Suprapubic skin (tissue), 4 donors: ENCODE measurements around the gene ATP9B. TPM values are rescaled to one million over a fixed set of nuclear protein-coding genes. Genes with fewer than 3 reads are reported as not detected.

ENCODE experiments used
- DNase-seq, 2 donors: peaks; one replicate each; pipeline ENCODE4 v3.0.0-alpha.2; 2019; ENCODE audit warnings: low spot score in 2 of 2
- H3K27ac ChIP-seq: fragments of 200-600 bp; sonication (generic); one replicate; pipeline ENCODE4 v1.5.1; 2019
- H3K27me3 ChIP-seq: fragments of 200-600 bp; sonication (generic); one replicate; pipeline ENCODE4 v1.5.1; 2019
- H3K36me3 ChIP-seq: fragments of 200-600 bp; sonication (generic); one replicate; pipeline ENCODE4 v1.5.1; 2019
- H3K4me1 ChIP-seq: fragments of 200-600 bp; sonication (generic); one replicate; pipeline ENCODE4 v1.5.1; 2019
- H3K4me3 ChIP-seq: fragments of 200-600 bp; sonication (generic); one replicate; pipeline ENCODE4 v1.5.1; 2019; ENCODE audit warnings: mild to moderate bottlenecking
- H3K9me3 ChIP-seq: fragments of 200-600 bp; sonication (generic); one replicate; pipeline ENCODE4 v1.5.1; 2019
- CTCF ChIP-seq, 2 donors: fragments of 200-600 bp in 1 of 2; fragments of 450-650 bp in 1 of 2; sonication (generic) in 1 of 2; IDR thresholded peaks; one replicate each; pipeline ENCODE4 v1.5.1; 2016 to 2019; ENCODE audit warnings: antibody characterized with exemption in 2 of 2, mild to moderate bottlenecking in 1 of 2, moderate library complexity in 1 of 2
- EP300 ChIP-seq: sonication (generic); formaldehyde crosslinking; IDR thresholded peaks from one replicate; pipeline ENCODE4 v1.6.1; 2017; ENCODE audit warnings: antibody characterized with exemption
- POLR2A ChIP-seq, 2 donors: fragments of 450-650 bp; IDR thresholded peaks; one replicate each; pipeline ENCODE4 v1.6.1; 2017; ENCODE audit warnings: antibody characterized with exemption in 2 of 2, mild to moderate bottlenecking in 2 of 2, moderate library complexity in 2 of 2
- POLR2AphosphoS5 ChIP-seq, 3 donors: sonication (generic); formaldehyde crosslinking; IDR thresholded peaks; one replicate each; pipeline ENCODE4 v1.6.1; 2017; ENCODE audit warnings: antibody characterized with exemption in 3 of 3
- WGBS: methylation state at CpG from one replicate; pipeline ENCODE4 v1.1.5; 2018; 5-methylcytosine and 5-hydroxymethylcytosine counted together
- total RNA-seq, 4 donors: library from RNA; depleted of rRNA; stranded (reverse); fragments of >200 nt; gene quantifications; one replicate each; pipeline ENCODE4 v1.1.0, GENCODE V29; 2016

ATP9B gene
- total RNA-seq, 4 donors from 2014 or later = 30.2 to 109 (median 37.4) TPM

- Histone ChIP-seq H3K9me3 (no peaks in the 10 kb centered on the region), H3K27ac (no peak overlapping the region), H3K4me3 (no peak overlapping the region), H3K4me1 (no peaks in the 10 kb centered on the region), H3K36me3 (peaks cover 5% of the 10 kb centered on the region), H3K27me3 (no peaks in the 10 kb centered on the region)
- TF ChIP-seq POLR2A (IDR thresholded peaks at IDR 0.05) (no peak), EP300 (no peak), POLR2AphosphoS5 (IDR thresholded peaks at IDR 0.05) (no peak), CTCF (IDR thresholded peaks at IDR 0.05) (no peak)
- DNase-seq = no peak
- 86% methylated on average over 4 of the region's 4 CpGs for WGBS
Measured at GRCh38 chr18:79139206-79139605, 70.0 kb downstream of the ATP9B start.

- no peaks in the 10 kb centered on the region for H3K27me3 ChIP-seq
- DNase-seq = no peak
- TF ChIP-seq EP300 (no peak), POLR2AphosphoS5 (IDR thresholded peaks at IDR 0.05) (no peak), CTCF (IDR thresholded peaks at IDR 0.05) (no peak), POLR2A (IDR thresholded peaks at IDR 0.05) (no peak)
- H3K36me3 ChIP-seq = peaks cover 9% of the 10 kb centered on the region
- 94% methylated on average over 4 of the region's 4 CpGs for WGBS
- no peaks in the 10 kb centered on the region for H3K4me1 ChIP-seq
- H3K4me3 ChIP-seq = no peak overlapping the region
- H3K27ac ChIP-seq = no peak overlapping the region
- H3K9me3 ChIP-seq = no peaks in the 10 kb centered on the region
Measured at GRCh38 chr18:79147014-79147413, 77.8 kb downstream of the ATP9B start.

GRCh38 chr18:79151191-79151590 lies 82.0 kb downstream of the ATP9B start:
- Histone ChIP-seq H3K4me1 (no peaks in the 10 kb centered on the region), H3K27ac (no peak overlapping the region), H3K9me3 (no peaks in the 10 kb centered on the region), H3K36me3 (peaks cover 9% of the 10 kb centered on the region), H3K27me3 (no peaks in the 10 kb centered on the region), H3K4me3 (no peak overlapping the region)
- no peak for DNase-seq
- 91% methylated on average over 2 of the region's 2 CpGs for WGBS
- TF ChIP-seq POLR2A (IDR thresholded peaks at IDR 0.05) (no peak), EP300 (no peak), POLR2AphosphoS5 (IDR thresholded peaks at IDR 0.05) (no peak), CTCF (IDR thresholded peaks at IDR 0.05) (no peak)

- no peak overlapping the region for H3K4me3 ChIP-seq
- H3K9me3 ChIP-seq = no peaks in the 10 kb centered on the region
- no peaks in the 10 kb centered on the region for H3K27me3 ChIP-seq
- H3K36me3 ChIP-seq = peaks cover 21% of the 10 kb centered on the region
- no peak overlapping the region for H3K27ac ChIP-seq
- TF ChIP-seq POLR2AphosphoS5 (IDR thresholded peaks at IDR 0.05) (no peak), CTCF (IDR thresholded peaks at IDR 0.05) (no peak), EP300 (no peak), POLR2A (IDR thresholded peaks at IDR 0.05) (no peak)
- DNase-seq = no peak
- H3K4me1 ChIP-seq = peaks cover 4% of the 10 kb centered on the region
- 93% methylated on average over 4 of the region's 4 CpGs for whole genome bisulfite sequencing
Measured at GRCh38 chr18:79156327-79156726, 87.1 kb downstream of the ATP9B start.

- no peak overlapping the region for H3K4me3 ChIP-seq
- 100% methylated on average over 1 of the region's 1 CpG for WGBS
- H3K27me3 ChIP-seq = no peaks in the 10 kb centered on the region
- TF ChIP-seq EP300 (no peak), CTCF (IDR thresholded peaks at IDR 0.05) (no peak), POLR2AphosphoS5 (IDR thresholded peaks at IDR 0.05) (no peak), POLR2A (IDR thresholded peaks at IDR 0.05) (no peak)
- H3K4me1 ChIP-seq = no peaks in the 10 kb centered on the region
- DNase-seq = no peak
- peaks cover 24% of the 10 kb centered on the region for H3K36me3 ChIP-seq
- H3K9me3 ChIP-seq = no peaks in the 10 kb centered on the region
- no peak overlapping the region for H3K27ac ChIP-seq
Measured at GRCh38 chr18:79164706-79165105, 95.5 kb downstream of the ATP9B start.
